Brain microvascular endothelial cell (primary cell): Measurements from ENCODE around the gene MSMB.
A peak's percentile ranks its signal among the peaks of the same experiment; 100 is the strongest.
"Not testable (repeated sequence)": the region's sequence is repeated elsewhere in the genome, so short reads cannot be mapped to it uniquely, and the experiment has no call there.

Experiments used
- DNase-seq: peaks from one replicate; pipeline ENCODE4 v3.0.0-alpha.2; 2020
- H3K27ac ChIP-seq: fragments of 250-450 bp; sonication (Bioruptor Pico); 2 replicates; pipeline ENCODE4 v1.5.1; 2020; ENCODE audit warnings: mild to moderate bottlenecking, moderate library complexity
- H3K27me3 ChIP-seq: fragments of 250-450 bp; sonication (Bioruptor Pico); replicated peaks from 2 replicates; pipeline ENCODE4 v1.5.1; 2020; ENCODE audit warnings: mild to moderate bottlenecking
- H3K36me3 ChIP-seq: fragments of 250-450 bp; sonication (Bioruptor Pico); replicated peaks from 2 replicates; pipeline ENCODE4 v1.5.1; 2020; ENCODE audit warnings: mild to moderate bottlenecking
- H3K4me3 ChIP-seq: 2 replicates; pipeline ENCODE4 v1.5.1; 2011; ENCODE audit warnings: low read depth, mild to moderate bottlenecking, control low read depth, low read length, moderate library complexity
- in situ Hi-C: cut with HindIII; loops from 2 replicates; pipeline ENCODE4 v1.10.0; 2017; ENCODE audit warnings: low sequenced_read_pairs, low pct_ligation_motif_present
- TF ChIP-seq, protein P1 (sequence below): IDR thresholded peaks from 2 replicates; pipeline ENCODE4 v1.5.1; 2011; ENCODE audit warnings: low read depth, mild to moderate bottlenecking, moderate library complexity, low read length, control low read depth, inconsistent platforms; ENCODE audit errors: missing control alignments

The MSMB gene

GRCh38 chr10:45997557-45997956 lies 48.5 kb downstream of the MSMB start:
- TF ChIP-seq, protein P1, sequence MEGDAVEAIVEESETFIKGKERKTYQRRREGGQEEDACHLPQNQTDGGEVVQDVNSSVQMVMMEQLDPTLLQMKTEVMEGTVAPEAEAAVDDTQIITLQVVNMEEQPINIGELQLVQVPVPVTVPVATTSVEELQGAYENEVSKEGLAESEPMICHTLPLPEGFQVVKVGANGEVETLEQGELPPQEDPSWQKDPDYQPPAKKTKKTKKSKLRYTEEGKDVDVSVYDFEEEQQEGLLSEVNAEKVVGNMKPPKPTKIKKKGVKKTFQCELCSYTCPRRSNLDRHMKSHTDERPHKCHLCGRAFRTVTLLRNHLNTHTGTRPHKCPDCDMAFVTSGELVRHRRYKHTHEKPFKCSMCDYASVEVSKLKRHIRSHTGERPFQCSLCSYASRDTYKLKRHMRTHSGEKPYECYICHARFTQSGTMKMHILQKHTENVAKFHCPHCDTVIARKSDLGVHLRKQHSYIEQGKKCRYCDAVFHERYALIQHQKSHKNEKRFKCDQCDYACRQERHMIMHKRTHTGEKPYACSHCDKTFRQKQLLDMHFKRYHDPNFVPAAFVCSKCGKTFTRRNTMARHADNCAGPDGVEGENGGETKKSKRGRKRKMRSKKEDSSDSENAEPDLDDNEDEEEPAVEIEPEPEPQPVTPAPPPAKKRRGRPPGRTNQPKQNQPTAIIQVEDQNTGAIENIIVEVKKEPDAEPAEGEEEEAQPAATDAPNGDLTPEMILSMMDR = no peak
- in situ Hi-C loops = no loop called here
- Histone ChIP-seq H3K27me3 (no peaks in the 10 kb centered on the region), H3K36me3 (peaks cover 18% of the 10 kb centered on the region), H3K27ac (no peak overlapping the region), H3K4me3 (no peak overlapping the region)
- DNase-seq = no peak

GRCh38 chr10:45985590-45985989 lies 60.5 kb downstream of the MSMB start:
- in situ Hi-C loops, H3K36me3 ChIP-seq, H3K27ac ChIP-seq, H3K4me3 ChIP-seq, H3K27me3 ChIP-seq, DNase-seq: not testable (repeated sequence)

- H3K36me3 ChIP-seq, H3K27ac ChIP-seq, in situ Hi-C loops, H3K4me3 ChIP-seq, H3K27me3 ChIP-seq: not testable (repeated sequence)
- DNase-seq = peak; percentile 4
Observed at GRCh38 chr10:45984473-45984872, 61.6 kb downstream of the MSMB start.

- H3K36me3 ChIP-seq, H3K4me3 ChIP-seq, H3K27me3 ChIP-seq, in situ Hi-C loops, H3K27ac ChIP-seq: not testable (repeated sequence)
- TF ChIP-seq, protein P1 = peak; percentile 42
- DNase-seq = peak; percentile 66
Observed at GRCh38 chr10:45983538-45984186, 62.4 kb downstream of the MSMB start.
